Lung (tissue), 12 donors: ENCODE data around the gene ZBTB34. TPM values are rescaled to one million over a fixed set of nuclear protein-coding genes. Genes with fewer than 3 reads are reported as not detected.

Experiments
- ATAC-seq: fragments of 200-7000 bp; cut with Tn5 transposase; one replicate; pipeline ENCODE4 v1.9.1; 2020; ENCODE audit warnings: moderate number of reproducible peaks; ENCODE audit not compliant: insufficient read depth, low FRiP score
- DNase-seq, 3 donors: peaks; one replicate each; pipeline ENCODE4 v3.0.0-alpha.2; 2013 to 2017
- H3K27ac ChIP-seq, 2 donors: one replicate each; pipeline ENCODE4 v1.5.1; 2013; ENCODE audit warnings: mild to moderate bottlenecking in 2 of 2, moderate library complexity in 2 of 2, control low read depth in 1 of 2, inconsistent platforms in 1 of 2, low read depth in 1 of 2, low read length in 1 of 2
- H3K27me3 ChIP-seq, 3 donors: one replicate each; pipeline ENCODE4 v1.5.1; 2013; ENCODE audit warnings: low read length in 2 of 3; ENCODE audit not compliant: control insufficient read depth in 3 of 3, insufficient read depth in 3 of 3
- H3K36me3 ChIP-seq, 4 donors: one replicate each; pipeline ENCODE4 v1.5.1; 2013; ENCODE audit warnings: low read length in 4 of 4, mild to moderate bottlenecking in 1 of 4, moderate library complexity in 1 of 4; ENCODE audit not compliant: control insufficient read depth in 4 of 4, insufficient read depth in 4 of 4
- H3K4me1 ChIP-seq, 5 donors: one replicate each; pipeline ENCODE4 v1.5.1; 2013; ENCODE audit warnings: low read length in 5 of 5, mild to moderate bottlenecking in 2 of 5, moderate library complexity in 1 of 5; ENCODE audit not compliant: control insufficient read depth in 5 of 5, insufficient read depth in 5 of 5
- H3K4me3 ChIP-seq: one replicate; pipeline ENCODE4 v1.5.1; 2013; ENCODE audit warnings: mild to moderate bottlenecking, control low read depth, moderate library complexity
- H3K9ac ChIP-seq, 2 donors: one replicate each; pipeline ENCODE4 v1.5.1; 2013; ENCODE audit warnings: low read length in 2 of 2, control low read depth in 1 of 2; ENCODE audit not compliant: insufficient read depth in 1 of 2
- H3K9me3 ChIP-seq, 4 donors: one replicate each; pipeline ENCODE4 v1.5.1; 2013; ENCODE audit warnings: low read length in 3 of 4, mild to moderate bottlenecking in 1 of 4, moderate library complexity in 1 of 4; ENCODE audit not compliant: control insufficient read depth in 4 of 4, insufficient read depth in 3 of 4
- CTCF ChIP-seq: IDR thresholded peaks from 2 replicates; pipeline ENCODE4 v1.5.1; 2012; ENCODE audit warnings: mild to moderate bottlenecking; ENCODE audit errors: control extremely low read depth, extremely low read depth
- whole genome bisulfite sequencing, 2 donors: extraction: QIAGEN DNeasy Blood & Tissue Kit; methylation state at CpG; one replicate each; pipeline ENCODE4 v1.1.7; 2013; 5-methylcytosine and 5-hydroxymethylcytosine counted together
- polyA plus RNA-seq, 2 donors: library from polyadenylated mRNA; stranded (reverse); fragments of 200-250 nt; gene quantifications; one replicate each; pipeline ENCODE4 v1.2.1, GENCODE V29; 2013
- total RNA-seq, 2 donors: library from RNA; depleted of rRNA in 1 of 2; stranded (reverse); fragments of >200 nt in 1 of 2; gene quantifications; one replicate each; pipeline ENCODE4 v1.2.1, GENCODE V29; 2014 to 2021
- donor health status: control.
- donor health status: control.
- donor health status: Bipolar disorder and iron deficiency.
- donor health status: healthy.
- donor health status: DM: yes; HTN: yes; CAD: no.

Gene ZBTB34
- total and polyA plus RNA-seq, 4 donors: 3.2 to 35.6 (median 7.7) TPM

GRCh38 chr9:126877418-126877817 is 17.0 kb downstream of the ZBTB34 start:
- H3K9me3 ChIP-seq: no peaks in the 10 kb centered on the region
- no peak overlapping the region for H3K4me3 ChIP-seq
- no peak overlapping the region for H3K9ac ChIP-seq
- TF ChIP-seq CTCF: no peak
- 78 to 84% methylated on average over 9 of the region's 9 CpGs for WGBS, 2 donors
- peaks cover 0 to 5% (median under 1%) of the 10 kb centered on the region in 5 donors for H3K4me1 ChIP-seq
- H3K27me3 ChIP-seq: no peaks in the 10 kb centered on the region
- H3K27ac ChIP-seq: no peak overlapping the region
- no peak for ATAC-seq
- no peak for DNase-seq
- peaks cover 3 to 27% (median 15%) of the 10 kb centered on the region in 4 donors for H3K36me3 ChIP-seq

GRCh38 chr9:126879288-126879687 is 18.8 kb downstream of the ZBTB34 start:
- ATAC-seq: no peak
- DNase-seq: no peak
- H3K4me3 ChIP-seq: no peak overlapping the region
- H3K36me3 ChIP-seq: peaks cover 3 to 27% (median 16%) of the 10 kb centered on the region in 4 donors
- H3K27me3 ChIP-seq: no peaks in the 10 kb centered on the region
- no peaks in the 10 kb centered on the region for H3K9me3 ChIP-seq
- H3K4me1 ChIP-seq: peaks cover 0 to 6% (median 2%) of the 10 kb centered on the region in 5 donors
- WGBS, 2 donors: 81 to 92% methylated on average over 9 of the region's 9 CpGs
- TF ChIP-seq CTCF: no peak
- H3K9ac ChIP-seq: no peak overlapping the region
- no peak overlapping the region for H3K27ac ChIP-seq

DNA sequence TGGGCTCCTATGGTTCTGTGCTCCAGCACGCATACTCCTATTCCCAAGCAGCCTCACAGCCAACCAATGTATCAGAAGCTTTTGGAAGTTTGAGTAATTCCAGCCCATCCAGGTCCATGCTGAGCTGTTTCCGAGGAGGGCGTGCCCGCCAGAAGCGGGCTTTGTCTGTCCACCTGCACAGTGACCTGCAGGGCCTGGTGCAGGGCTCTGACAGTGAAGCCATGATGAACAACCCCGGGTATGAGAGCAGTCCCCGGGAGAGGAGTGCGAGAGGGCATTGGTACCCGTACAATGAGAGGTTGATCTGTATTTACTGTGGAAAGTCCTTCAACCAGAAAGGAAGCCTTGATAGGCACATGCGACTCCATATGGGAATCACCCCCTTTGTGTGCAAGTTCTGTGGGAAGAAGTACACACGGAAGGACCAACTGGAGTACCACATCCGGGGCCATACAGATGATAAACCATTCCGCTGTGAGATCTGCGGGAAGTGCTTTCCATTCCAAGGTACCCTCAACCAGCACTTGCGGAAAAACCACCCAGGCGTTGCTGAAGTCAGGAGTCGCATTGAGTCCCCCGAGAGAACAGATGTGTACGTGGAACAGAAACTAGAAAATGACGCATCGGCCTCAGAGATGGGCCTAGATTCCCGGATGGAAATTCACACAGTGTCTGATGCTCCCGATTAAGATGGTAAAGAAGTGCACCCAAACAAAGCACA is 19.9 kb downstream of the ZBTB34 start:
- WGBS, 2 donors: 95 to 97% methylated on average over 23 of the region's 23 CpGs
- no peak for TF ChIP-seq CTCF

GRCh38 chr9:126880947-126881332 is 20.5 kb downstream of the ZBTB34 start:
- DNase-seq: no peak
- TF ChIP-seq CTCF: no peak
- H3K27ac ChIP-seq: no peak overlapping the region
- H3K4me3 ChIP-seq: no peak overlapping the region
- WGBS, 2 donors: 87 to 89% methylated on average over 6 of the region's 6 CpGs
- ATAC-seq: no peak
- no peak overlapping the region for H3K9ac ChIP-seq
- no peaks in the 10 kb centered on the region for H3K9me3 ChIP-seq
- peaks cover 0 to 11% (median 2%) of the 10 kb centered on the region in 5 donors for H3K4me1 ChIP-seq
- no peaks in the 10 kb centered on the region for H3K27me3 ChIP-seq
- H3K36me3 ChIP-seq: peaks cover 3 to 27% (median 16%) of the 10 kb centered on the region in 4 donors

More for the DNA sequence above, 19.9 kb downstream of the ZBTB34 start:
- ATAC-seq (no peak), DNase-seq (no peak)
- Histone ChIP-seq H3K9me3 (no peaks in the 10 kb centered on the region), H3K9ac (no peak overlapping the region), H3K36me3 (peaks cover 3 to 27% (median 16%) of the 10 kb centered on the region in 4 donors), H3K27ac (no peak overlapping the region), H3K4me1 (peaks cover 0 to 6% (median 2%) of the 10 kb centered on the region in 5 donors), H3K27me3 (no peaks in the 10 kb centered on the region), H3K4me3 (no peak overlapping the region)
